ENCODE results near the gene COL8A1. TPM values are rescaled to one million over a fixed set of nuclear protein-coding genes. Genes with fewer than 3 reads are reported as not detected.

Gene COL8A1
- total RNA-seq, 2 donors from 2014 or later = 8.0 to 8.1 TPM

DNA sequence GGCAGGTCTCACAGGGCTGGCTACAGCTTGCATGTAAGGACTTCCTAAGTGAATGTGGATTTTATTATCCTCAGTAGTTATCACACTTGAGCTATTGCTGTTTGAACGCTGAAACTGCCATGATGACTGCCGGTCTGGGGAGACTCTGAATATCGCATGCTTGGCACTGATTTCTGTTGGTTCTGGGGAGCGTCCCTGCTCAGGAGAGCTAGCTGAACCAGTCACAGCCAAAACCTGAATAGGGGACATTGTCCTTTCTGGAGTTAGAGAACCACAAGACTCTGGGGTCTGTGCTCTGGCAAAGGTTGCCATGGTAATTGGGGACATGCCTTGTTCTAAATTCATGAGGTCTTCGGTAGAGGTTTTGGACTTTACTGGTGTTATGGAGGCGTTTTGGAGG lies 210.0 kb downstream of the COL8A1 start:
- no peak for DNase-seq (ENCODE audit: low spot score)
- TF ChIP-seq POLR2A (IDR thresholded peaks at IDR 0.05) (no peak), POLR2AphosphoS5 (IDR thresholded peaks at IDR 0.05) (no peak), CTCF (IDR thresholded peaks at IDR 0.05) (no peak)
- no peaks in the 10 kb centered on the region for H3K4me1 ChIP-seq (replicated peaks)
- no peaks in the 10 kb centered on the region for H3K27me3 ChIP-seq (replicated peaks; ENCODE audit: insufficient read depth)
- H3K9me3 ChIP-seq = no peaks in the 10 kb centered on the region
- intact Hi-C loops (cut with DNase I) = loop anchor here (10.0 kb wide), 1 partner anchor 196 kb away; no protein-coding TSS in a partner anchor
- H3K4me3 ChIP-seq = no peak overlapping the region
- no peaks in the 10 kb centered on the region for H3K36me3 ChIP-seq
- 89% methylated on average over 6 of the region's 6 CpGs for WGBS
- H3K27ac ChIP-seq = no peak overlapping the region

Other genes starting within 250 kb of the COL8A1 start
- 10 to 100 TPM; 10.2 to 13.6 TPM for gene CMSS1, start 179.3 kb downstream of the COL8A1 start, total RNA-seq

Data from prostate gland (tissue), 2 donors.